ENCODE measurements around the gene ANKRD10.

GRCh38 chr13:110867380-110867779 lies 47.5 kb downstream of the ANKRD10 start:
- TF ChIP-seq CTCF (IDR thresholded peaks at IDR 0.05; ENCODE audit: borderline replicate concordance, extremely low read depth, low read length, poor library complexity, severe bottlenecking) (no peak), EZH2 (IDR thresholded peaks at IDR 0.05; ENCODE audit: borderline replicate concordance, low read depth, low read length, severe bottlenecking) (no peak)
